RWPE2 (cell line): Measurements from ENCODE around the gene IL23R.

Experiments used
- ATAC-seq: fragments of 200-7000 bp; cut with Tn5 transposase; 3 replicates; pipeline ENCODE4 v1.9.1; 2021; ENCODE audit warnings: low read depth
- DNase-seq: peaks from one replicate; pipeline ENCODE4 v3.0.0-alpha.2; 2020; ENCODE audit warnings: low spot score
- H3K27ac ChIP-seq: fragments of 450-650 bp; 2 replicates; pipeline ENCODE4 v1.5.1; 2017; ENCODE audit warnings: mild to moderate bottlenecking; ENCODE audit not compliant: poor library complexity, severe bottlenecking
- H3K27me3 ChIP-seq: fragments of 250-450 bp; sonication (Bioruptor Pico); 2 replicates; pipeline ENCODE4 v1.5.1; 2021; ENCODE audit warnings: mild to moderate bottlenecking, moderate library complexity; ENCODE audit not compliant: insufficient read depth, poor library complexity, severe bottlenecking
- H3K36me3 ChIP-seq: fragments of 250-450 bp; sonication (Bioruptor Pico); 2 replicates; pipeline ENCODE4 v1.5.1; 2020; ENCODE audit warnings: low read depth, mild to moderate bottlenecking, moderate library complexity
- H3K4me1 ChIP-seq: fragments of 250-450 bp; sonication (Bioruptor Pico); 2 replicates; pipeline ENCODE4 v1.5.1; 2021; ENCODE audit warnings: mild to moderate bottlenecking, moderate library complexity; ENCODE audit not compliant: insufficient read depth, poor library complexity, severe bottlenecking
- H3K4me3 ChIP-seq: fragments of 250-450 bp; sonication (Bioruptor Pico); 2 replicates; pipeline ENCODE4 v1.5.1; 2021; ENCODE audit warnings: mild to moderate bottlenecking, moderate library complexity; ENCODE audit not compliant: severe bottlenecking
- H3K9me3 ChIP-seq: fragments of 250-450 bp; sonication (Bioruptor Pico); 2 replicates; pipeline ENCODE4 v1.5.1; 2021; ENCODE audit warnings: mild to moderate bottlenecking, moderate library complexity; ENCODE audit not compliant: severe bottlenecking
- TF ChIP-seq, protein P1 (sequence below): fragments of 450-650 bp; IDR thresholded peaks from one replicate; pipeline ENCODE4 v1.5.1; 2017; ENCODE audit warnings: mild to moderate bottlenecking, moderate library complexity; ENCODE audit not compliant: poor library complexity, severe bottlenecking

Gene IL23R

GRCh38 chr1:67162954-67163353, 3.3 kb upstream of the IL23R start:
- ATAC-seq (peak; percentile 98), DNase-seq (peak; percentile 80)
- Histone ChIP-seq H3K27me3 (no peaks in the 10 kb centered on the region), H3K4me3 (no peak overlapping the region), H3K4me1 (peaks cover 8% of the 10 kb centered on the region), H3K27ac (peak overlapping the region; percentile 85), H3K36me3 (no peaks in the 10 kb centered on the region), H3K9me3 (no peaks in the 10 kb centered on the region)
- TF ChIP-seq, protein P1, sequence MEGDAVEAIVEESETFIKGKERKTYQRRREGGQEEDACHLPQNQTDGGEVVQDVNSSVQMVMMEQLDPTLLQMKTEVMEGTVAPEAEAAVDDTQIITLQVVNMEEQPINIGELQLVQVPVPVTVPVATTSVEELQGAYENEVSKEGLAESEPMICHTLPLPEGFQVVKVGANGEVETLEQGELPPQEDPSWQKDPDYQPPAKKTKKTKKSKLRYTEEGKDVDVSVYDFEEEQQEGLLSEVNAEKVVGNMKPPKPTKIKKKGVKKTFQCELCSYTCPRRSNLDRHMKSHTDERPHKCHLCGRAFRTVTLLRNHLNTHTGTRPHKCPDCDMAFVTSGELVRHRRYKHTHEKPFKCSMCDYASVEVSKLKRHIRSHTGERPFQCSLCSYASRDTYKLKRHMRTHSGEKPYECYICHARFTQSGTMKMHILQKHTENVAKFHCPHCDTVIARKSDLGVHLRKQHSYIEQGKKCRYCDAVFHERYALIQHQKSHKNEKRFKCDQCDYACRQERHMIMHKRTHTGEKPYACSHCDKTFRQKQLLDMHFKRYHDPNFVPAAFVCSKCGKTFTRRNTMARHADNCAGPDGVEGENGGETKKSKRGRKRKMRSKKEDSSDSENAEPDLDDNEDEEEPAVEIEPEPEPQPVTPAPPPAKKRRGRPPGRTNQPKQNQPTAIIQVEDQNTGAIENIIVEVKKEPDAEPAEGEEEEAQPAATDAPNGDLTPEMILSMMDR: no peak

DNA sequence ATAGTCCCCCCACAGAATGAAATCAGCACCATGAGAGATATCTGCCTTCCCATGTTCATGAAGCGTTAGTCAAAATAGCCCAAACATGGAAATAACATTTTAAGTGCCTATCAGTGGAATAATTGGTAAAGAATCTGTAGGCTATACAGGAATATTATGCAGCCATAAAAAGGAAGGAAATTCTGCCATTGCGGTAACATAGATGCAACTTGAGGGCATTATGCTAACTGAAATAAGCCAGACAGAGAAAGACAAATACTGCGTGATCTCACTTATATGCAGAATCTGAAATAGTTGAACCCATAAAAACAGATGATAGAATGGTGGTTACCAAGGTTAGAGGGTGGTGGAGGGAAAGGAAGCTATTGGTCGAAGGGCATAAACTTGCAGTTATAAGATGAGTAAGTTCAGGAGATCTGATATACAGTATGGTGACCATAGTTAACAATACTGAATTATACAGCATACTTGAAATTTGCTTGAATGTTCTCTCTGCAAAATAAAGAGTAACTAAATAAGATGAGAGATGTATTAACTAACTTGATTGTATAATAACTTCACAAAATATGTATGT, 699 bp upstream of the IL23R start:
- no peaks in the 10 kb centered on the region for H3K36me3 ChIP-seq
- no peak overlapping the region for H3K4me3 ChIP-seq
- no peak for ATAC-seq
- no peaks in the 10 kb centered on the region for H3K27me3 ChIP-seq
- DNase-seq: no peak
- peaks cover 5% of the 10 kb centered on the region for H3K4me1 ChIP-seq
- H3K9me3 ChIP-seq: no peaks in the 10 kb centered on the region
- TF ChIP-seq, protein P1: no peak
- no peak overlapping the region for H3K27ac ChIP-seq

DNA sequence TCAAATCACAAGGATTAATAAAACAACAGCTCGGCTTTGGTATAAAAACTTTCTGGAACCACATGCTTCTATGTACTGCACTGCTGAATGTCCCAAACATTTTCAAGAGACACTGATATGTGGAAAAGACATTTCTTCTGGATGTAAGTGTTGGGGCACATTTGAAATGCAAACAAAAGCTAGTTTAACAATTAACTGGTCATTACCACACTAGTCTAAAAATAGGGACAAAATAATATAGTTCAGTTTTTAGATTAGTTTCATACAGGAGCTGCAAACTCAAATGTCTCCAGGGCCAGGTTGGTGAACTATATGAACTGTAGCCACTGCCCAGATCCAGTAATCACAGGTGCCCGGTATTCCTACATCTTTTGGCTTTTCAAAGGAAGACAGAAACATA, 3.2 kb downstream of the IL23R start:
- Histone ChIP-seq H3K9me3 (no peaks in the 10 kb centered on the region), H3K4me3 (no peak overlapping the region), H3K27ac (no peak overlapping the region), H3K36me3 (no peaks in the 10 kb centered on the region), H3K27me3 (no peaks in the 10 kb centered on the region), H3K4me1 (no peaks in the 10 kb centered on the region)
- TF ChIP-seq, protein P1: no peak
- no peak for DNase-seq
- ATAC-seq: no peak

DNA sequence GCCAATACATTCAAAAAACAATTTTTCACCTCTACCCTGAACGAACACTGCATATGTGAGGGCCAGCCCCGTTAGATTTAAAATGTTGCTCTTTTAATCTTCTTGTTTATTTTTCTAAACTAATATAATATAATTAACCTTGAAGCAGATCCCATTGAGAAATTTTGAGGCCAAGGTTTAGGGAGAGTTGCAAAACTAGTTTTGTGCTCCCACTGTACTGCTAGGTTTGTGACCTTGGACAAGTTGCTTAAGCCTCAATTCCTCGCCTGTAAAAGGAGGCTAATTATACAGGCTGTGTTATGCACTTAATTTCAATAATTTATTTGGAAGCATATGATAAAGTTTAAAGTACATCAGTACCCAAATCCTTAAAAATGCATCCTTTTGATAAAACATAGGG, 3.7 kb downstream of the IL23R start:
- Histone ChIP-seq H3K27me3 (no peaks in the 10 kb centered on the region), H3K4me3 (no peak overlapping the region), H3K4me1 (no peaks in the 10 kb centered on the region), H3K27ac (no peak overlapping the region), H3K9me3 (no peaks in the 10 kb centered on the region), H3K36me3 (no peaks in the 10 kb centered on the region)
- no peak for ATAC-seq
- TF ChIP-seq, protein P1: no peak
- no peak for DNase-seq

DNA sequence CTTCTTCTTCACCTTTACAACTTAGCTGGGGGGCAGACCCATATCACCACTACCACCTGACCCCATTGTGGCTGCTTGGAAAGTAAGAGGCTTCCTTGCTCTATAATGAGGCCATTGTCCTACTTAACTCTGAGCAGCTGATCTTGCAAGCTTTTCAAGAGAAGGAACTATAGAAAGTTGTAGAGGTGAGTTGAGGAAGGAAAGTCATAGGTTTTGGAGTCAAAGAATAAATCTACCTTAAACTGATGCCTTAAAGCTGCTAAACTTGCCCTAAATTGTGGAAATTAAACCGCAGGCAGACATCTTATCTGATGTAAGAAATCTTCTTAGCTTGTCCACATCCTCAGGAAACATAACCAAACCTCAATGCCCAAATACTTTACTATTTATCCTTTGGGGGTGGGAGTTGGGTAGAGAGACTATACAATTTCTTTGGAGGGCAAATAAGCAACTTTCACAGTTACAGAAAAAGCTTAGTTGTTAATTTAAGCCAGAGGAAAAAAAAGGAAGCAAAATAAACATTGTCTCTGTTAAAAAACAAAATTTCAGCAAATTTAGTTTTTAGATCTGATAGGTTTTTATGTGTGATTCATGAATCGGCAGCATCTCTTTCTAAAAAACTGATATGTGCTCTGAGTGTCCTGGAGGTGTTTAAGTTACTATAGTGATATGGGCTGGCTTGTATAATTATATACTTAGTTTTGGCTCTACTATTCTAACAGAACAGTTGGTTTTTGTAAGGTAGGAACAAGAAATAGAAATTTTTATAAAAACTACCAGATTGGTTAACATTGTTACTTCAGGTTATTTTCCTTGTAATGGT, 4.7 kb downstream of the IL23R start:
- DNase-seq (no peak), ATAC-seq (no peak)
- Histone ChIP-seq H3K27ac (no peak overlapping the region), H3K36me3 (no peaks in the 10 kb centered on the region), H3K9me3 (no peaks in the 10 kb centered on the region), H3K4me3 (no peak overlapping the region), H3K4me1 (no peaks in the 10 kb centered on the region), H3K27me3 (no peaks in the 10 kb centered on the region)
- TF ChIP-seq, protein P1: no peak
